ENCODE data around the gene GBP5.
"Not testable (repeated sequence)": the region's sequence is repeated elsewhere in the genome, so short reads cannot be mapped to it uniquely, and the experiment has no call there.

Gene GBP5

GRCh38 chr1:89280766-89281165 is 8.1 kb upstream of the GBP5 start:
- DNase-seq (ENCODE audit: low spot score) = no peak

- no peak for DNase-seq (ENCODE audit: low spot score)
These were observed 6.4 kb upstream of the GBP5 start for GRCh38 chr1:89279011-89279466.

GRCh38 chr1:89277725-89278124 is 5.1 kb upstream of the GBP5 start:
- DNase-seq (ENCODE audit: low spot score) = no peak

GRCh38 chr1:89276690-89277089 is 4.0 kb upstream of the GBP5 start:
- no peak for DNase-seq (ENCODE audit: low spot score)

- DNase-seq (ENCODE audit: low spot score) = no peak
These were observed 1.8 kb upstream of the GBP5 start for GRCh38 chr1:89274411-89274857.

GRCh38 chr1:89273324-89273778 is 691 bp upstream of the GBP5 start:
- DNase-seq (ENCODE audit: low spot score) = no peak

GRCh38 chr1:89271341-89272015 is 1.2 kb downstream of the GBP5 start:
- no peak for DNase-seq (ENCODE audit: low spot score)

- DNase-seq (ENCODE audit: low spot score) = no peak
These were observed 2.2 kb downstream of the GBP5 start for GRCh38 chr1:89270423-89270822.

- no peak for DNase-seq (ENCODE audit: low spot score)
These were observed 3.4 kb downstream of the GBP5 start for GRCh38 chr1:89269277-89269676.

GRCh38 chr1:89262643-89263042 is 10.0 kb downstream of the GBP5 start:
- DNase-seq (ENCODE audit: low spot score) = no peak

- no peak for DNase-seq (ENCODE audit: low spot score)
These were observed 10.6 kb downstream of the GBP5 start for GRCh38 chr1:89261926-89262515.

- DNase-seq (ENCODE audit: low spot score) = no peak
These were observed 11.9 kb downstream of the GBP5 start for GRCh38 chr1:89260566-89261255.

- no peak for DNase-seq (ENCODE audit: low spot score)
These were observed 12.6 kb downstream of the GBP5 start for GRCh38 chr1:89260042-89260441.

- DNase-seq (ENCODE audit: low spot score) = no peak
These were observed 13.2 kb downstream of the GBP5 start for GRCh38 chr1:89259283-89259971.

GRCh38 chr1:89257041-89257440 is 15.6 kb downstream of the GBP5 start:
- no peak for DNase-seq (ENCODE audit: low spot score)

- not testable (repeated sequence) for DNase-seq (ENCODE audit: low spot score)
These were observed 17.1 kb downstream of the GBP5 start for GRCh38 chr1:89255581-89255980.

GRCh38 chr1:89254658-89255287 is 17.9 kb downstream of the GBP5 start:
- DNase-seq (ENCODE audit: low spot score) = no peak

- no peak for DNase-seq (ENCODE audit: low spot score)
These were observed 29.6 kb downstream of the GBP5 start for GRCh38 chr1:89243046-89243445.

All from HuH-7 (cell line).